ENCODE measurements around the gene TNFRSF1A.

Gene TNFRSF1A

GRCh38 chr12:6342140-6342889 lies 439 bp upstream of the TNFRSF1A start:
- H3K79me2 ChIP-seq (ENCODE audit: insufficient read depth, low read length) = peaks cover 57% of the 10 kb centered on the region
- no peaks in the 10 kb centered on the region for H3K36me3 ChIP-seq (ENCODE audit: insufficient read depth, low read length)
- peak overlapping the region; percentile 100 for H3K9ac ChIP-seq (ENCODE audit: low read depth, low read length, poor library complexity, severe bottlenecking)
- no peaks in the 10 kb centered on the region for H3K9me3 ChIP-seq (ENCODE audit: insufficient read depth, low read depth, low read length)
- peaks cover 11% of the 10 kb centered on the region for H3K27me3 ChIP-seq (ENCODE audit: insufficient read depth, low read length, poor library complexity, severe bottlenecking)
- peaks cover 76% of the 10 kb centered on the region for H3K4me1 ChIP-seq (ENCODE audit: insufficient read depth, low read length, poor library complexity, severe bottlenecking)
- peak overlapping the region; percentile 94 for H3K4me3 ChIP-seq (ENCODE audit: low read length, poor library complexity, severe bottlenecking)
- H3F3A ChIP-seq (ENCODE audit: low read depth) = peaks cover 8% of the 10 kb centered on the region; the same call in 1 of the 2 replicates
- peak overlapping the region; percentile 4; the same call in 1 of the 2 replicates for H2AFZ ChIP-seq (ENCODE audit: low read length)
- H3K4me2 ChIP-seq (ENCODE audit: low read depth, low read length, poor library complexity, severe bottlenecking) = peak overlapping the region; percentile 100
- no peak for TF ChIP-seq EZH2phosphoT487 (IDR thresholded peaks at IDR 0.05; ENCODE audit: borderline replicate concordance)
- TF ChIP-seq CTCF (conservative IDR thresholded peaks at IDR 0.05; ENCODE audit: low read length) = no peak
- H3K9me2 ChIP-seq (replicated peaks; ENCODE audit: low read depth, low read length) = no peaks in the 10 kb centered on the region
- H4K20me1 ChIP-seq (ENCODE audit: insufficient read depth, low read length, poor library complexity, severe bottlenecking) = peaks cover 31% of the 10 kb centered on the region

- Histone ChIP-seq H3K4me3 (ENCODE audit: low read length, poor library complexity, severe bottlenecking) (peak overlapping the region; percentile 94), H3K4me2 (ENCODE audit: low read depth, low read length, poor library complexity, severe bottlenecking) (peak overlapping the region; percentile 100), H3K79me2 (ENCODE audit: insufficient read depth, low read length) (peaks cover 69% of the 10 kb centered on the region), H3K9ac (ENCODE audit: low read depth, low read length, poor library complexity, severe bottlenecking) (peak overlapping the region; percentile 100), H3K9me2 (replicated peaks; ENCODE audit: low read depth, low read length) (no peaks in the 10 kb centered on the region), H4K20me1 (ENCODE audit: insufficient read depth, low read length, poor library complexity, severe bottlenecking) (peaks cover 35% of the 10 kb centered on the region), H3K4me1 (ENCODE audit: insufficient read depth, low read length, poor library complexity, severe bottlenecking) (peaks cover 69% of the 10 kb centered on the region), H3F3A (ENCODE audit: low read depth) (peaks cover 10% of the 10 kb centered on the region; the same call in 1 of the 2 replicates), H3K36me3 (ENCODE audit: insufficient read depth, low read length) (no peaks in the 10 kb centered on the region), H3K27me3 (ENCODE audit: insufficient read depth, low read length, poor library complexity, severe bottlenecking) (peaks cover 11% of the 10 kb centered on the region), H2AFZ (ENCODE audit: low read length) (no peak overlapping the region), H3K9me3 (ENCODE audit: insufficient read depth, low read depth, low read length) (no peaks in the 10 kb centered on the region)
- TF ChIP-seq CTCF (conservative IDR thresholded peaks at IDR 0.05; ENCODE audit: low read length) (no peak), EZH2phosphoT487 (IDR thresholded peaks at IDR 0.05; ENCODE audit: borderline replicate concordance) (no peak)
Measured at GRCh38 chr12:6340745-6341416, 995 bp downstream of the TNFRSF1A start.

GRCh38 chr12:6340032-6340638 lies 1.7 kb downstream of the TNFRSF1A start:
- peaks cover 40% of the 10 kb centered on the region for H4K20me1 ChIP-seq (ENCODE audit: insufficient read depth, low read length, poor library complexity, severe bottlenecking)
- H3K36me3 ChIP-seq (ENCODE audit: insufficient read depth, low read length) = no peaks in the 10 kb centered on the region
- H3K9me3 ChIP-seq (ENCODE audit: insufficient read depth, low read depth, low read length) = no peaks in the 10 kb centered on the region
- peaks cover 68% of the 10 kb centered on the region for H3K4me1 ChIP-seq (ENCODE audit: insufficient read depth, low read length, poor library complexity, severe bottlenecking)
- TF ChIP-seq EZH2phosphoT487 (IDR thresholded peaks at IDR 0.05; ENCODE audit: borderline replicate concordance) (no peak), CTCF (conservative IDR thresholded peaks at IDR 0.05; ENCODE audit: low read length) (no peak)
- peak overlapping the region; percentile 100 for H3K9ac ChIP-seq (ENCODE audit: low read depth, low read length, poor library complexity, severe bottlenecking)
- H3F3A ChIP-seq (ENCODE audit: low read depth) = peaks cover 11% of the 10 kb centered on the region; the same call in 1 of the 2 replicates
- no peak overlapping the region for H2AFZ ChIP-seq (ENCODE audit: low read length)
- peaks cover 11% of the 10 kb centered on the region for H3K27me3 ChIP-seq (ENCODE audit: insufficient read depth, low read length, poor library complexity, severe bottlenecking)
- peak overlapping the region; percentile 100 for H3K4me2 ChIP-seq (ENCODE audit: low read depth, low read length, poor library complexity, severe bottlenecking)
- no peaks in the 10 kb centered on the region for H3K9me2 ChIP-seq (replicated peaks; ENCODE audit: low read depth, low read length)
- H3K79me2 ChIP-seq (ENCODE audit: insufficient read depth, low read length) = peaks cover 76% of the 10 kb centered on the region
- peak overlapping the region; percentile 94 for H3K4me3 ChIP-seq (ENCODE audit: low read length, poor library complexity, severe bottlenecking)

Data from Loucy (cell line).